Articular chondrocyte of knee joint (primary cell): Measurements from ENCODE around the gene LPIN1. TPM values are rescaled to one million over a fixed set of nuclear protein-coding genes. Genes with fewer than 3 reads are reported as not detected.

Source experiments
- small RNA-seq: library from RNA; depleted of rRNA; stranded (forward); fragments of <200 nt; gene quantifications from one replicate; pipeline ENCODE3, GENCODE V24; 2012
- total RNA-seq: library from RNA; depleted of rRNA; stranded (reverse); fragments of >200 nt; gene quantifications from 2 replicates; pipeline ENCODE4 v1.2.3, GENCODE V29; 2012

The LPIN1 gene
- 42.9 and 54.5 TPM in 2 replicates for total RNA-seq

DNA sequence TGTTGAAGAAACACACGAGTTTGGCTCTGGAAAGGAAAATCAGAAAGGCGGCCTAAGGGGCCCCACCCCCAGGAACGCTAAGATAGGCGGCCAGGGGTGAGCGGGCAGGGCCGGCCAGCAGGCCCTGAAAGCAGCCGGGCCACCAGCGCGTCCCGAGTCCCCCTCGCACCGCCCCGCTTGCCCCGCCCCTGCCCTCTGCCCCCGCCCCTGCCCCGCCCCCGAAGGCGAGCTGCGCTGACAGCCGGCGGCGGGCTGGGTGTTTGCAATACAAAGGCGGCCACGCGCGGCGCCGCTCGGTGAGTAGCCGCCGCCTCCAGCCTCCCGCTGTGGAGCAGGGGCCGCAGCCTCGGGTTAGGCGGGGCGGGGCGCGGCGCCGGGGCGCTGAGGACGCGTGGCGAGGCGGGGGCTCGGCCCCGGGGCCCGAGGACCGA lies at the start of gene LPIN1:
TSS of gene LPIN1 (plus strand) at position 257 of the 431 bp plus-strand sequence. CDS start 18,910 bp downstream, outside the sequence.

Small RNA genes within 50 kb of the gene (small RNA-seq; reads per million reads assigned to genes)
- gene MIR4262, result not detected
- gene MIR548S, result 0.19 reads per million

Other genes starting within 250 kb of the LPIN1 start
- 0.26 and 0.43 TPM in 2 replicates for gene GREB1, start 212.6 kb upstream of the LPIN1 start, total RNA-seq
- gene NTSR2, start 76.4 kb upstream of the LPIN1 start, total RNA-seq, result not detected in 2 replicates